ENCODE data around the gene SLC12A3.

GRCh38 chr16:56929639-56930038, 64.6 kb downstream of the SLC12A3 start:
- TF ChIP-seq, protein P1, sequence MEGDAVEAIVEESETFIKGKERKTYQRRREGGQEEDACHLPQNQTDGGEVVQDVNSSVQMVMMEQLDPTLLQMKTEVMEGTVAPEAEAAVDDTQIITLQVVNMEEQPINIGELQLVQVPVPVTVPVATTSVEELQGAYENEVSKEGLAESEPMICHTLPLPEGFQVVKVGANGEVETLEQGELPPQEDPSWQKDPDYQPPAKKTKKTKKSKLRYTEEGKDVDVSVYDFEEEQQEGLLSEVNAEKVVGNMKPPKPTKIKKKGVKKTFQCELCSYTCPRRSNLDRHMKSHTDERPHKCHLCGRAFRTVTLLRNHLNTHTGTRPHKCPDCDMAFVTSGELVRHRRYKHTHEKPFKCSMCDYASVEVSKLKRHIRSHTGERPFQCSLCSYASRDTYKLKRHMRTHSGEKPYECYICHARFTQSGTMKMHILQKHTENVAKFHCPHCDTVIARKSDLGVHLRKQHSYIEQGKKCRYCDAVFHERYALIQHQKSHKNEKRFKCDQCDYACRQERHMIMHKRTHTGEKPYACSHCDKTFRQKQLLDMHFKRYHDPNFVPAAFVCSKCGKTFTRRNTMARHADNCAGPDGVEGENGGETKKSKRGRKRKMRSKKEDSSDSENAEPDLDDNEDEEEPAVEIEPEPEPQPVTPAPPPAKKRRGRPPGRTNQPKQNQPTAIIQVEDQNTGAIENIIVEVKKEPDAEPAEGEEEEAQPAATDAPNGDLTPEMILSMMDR (IDR thresholded peaks at IDR 0.05; ENCODE audit: low read depth, low read length): no peak
- TF ChIP-seq POLR2A (IDR thresholded peaks at IDR 0.05; ENCODE audit: extremely low read depth, insufficient read length): no peak

Measured in NB4 (cell line).